HepG2 (cell line): ENCODE results near the gene MLLT11. TPM values are rescaled to one million over a fixed set of nuclear protein-coding genes. Genes with fewer than 3 reads are reported as not detected.

Experiments
- CEBPB ChIP-seq: IDR thresholded peaks from 2 replicates; pipeline ENCODE4 v1.6.1; 2011; ENCODE audit warnings: low read depth, low read length, improper control_type of control experiment, borderline replicate concordance
- ELF4 ChIP-seq: sonication (generic); formaldehyde crosslinking; IDR thresholded peaks from 2 replicates; pipeline ENCODE4 v1.5.0; 2020; ENCODE audit warnings: missing genetic modification reagents, mild to moderate bottlenecking, moderate library complexity, borderline replicate concordance
- KLF16 ChIP-seq, 2 experiments: sonication (generic) in 1 of 2; formaldehyde crosslinking in 1 of 2; IDR thresholded peaks; 2 replicates each; pipeline versions ENCODE4 v1.6.1 to v1.8.0; 2016 to 2023; ENCODE audit warnings: missing genetic modification reagents in 2 of 2, missing compliant biosample characterization in 1 of 2
- NCOA2 ChIP-seq: sonication (generic); formaldehyde crosslinking; IDR thresholded peaks from 2 replicates; pipeline ENCODE4 v1.8.0; 2022; ENCODE audit warnings: inconsistent platforms
- NR2F6 ChIP-seq, 2 experiments: IDR thresholded peaks; 2 replicates each; pipeline ENCODE4 v1.6.1; 2016; ENCODE audit warnings: antibody characterized with exemption in 1 of 2, mild to moderate bottlenecking in 1 of 2
- POLR2A ChIP-seq, 2 experiments: IDR thresholded peaks; 2 replicates each; pipeline ENCODE4 v1.6.1; 2011; ENCODE audit warnings: low read depth in 2 of 2, low read length in 2 of 2, mild to moderate bottlenecking in 1 of 2, moderate library complexity in 1 of 2; ENCODE audit not compliant: insufficient read depth in 1 of 2
- TEF ChIP-seq: sonication (generic); formaldehyde crosslinking; IDR thresholded peaks from 2 replicates; pipeline ENCODE4 v1.5.0; 2020; ENCODE audit warnings: missing genetic modification reagents
- YEATS4 ChIP-seq: sonication (generic); formaldehyde crosslinking; IDR thresholded peaks from 2 replicates; pipeline ENCODE4 v1.4.0; 2020; ENCODE audit warnings: missing genetic modification reagents, borderline replicate concordance
- ZFP36L2 ChIP-seq: sonication (generic); formaldehyde crosslinking; IDR thresholded peaks from 2 replicates; pipeline ENCODE4 v1.4.0; 2020; ENCODE audit warnings: missing genetic modification reagents
- ZIK1 ChIP-seq: sonication (generic); formaldehyde crosslinking; IDR thresholded peaks from 2 replicates; pipeline ENCODE4 v1.5.0; 2020; ENCODE audit warnings: mild to moderate bottlenecking, low read depth, missing genetic modification reagents, borderline replicate concordance
- ZNF20 ChIP-seq: sonication (generic); formaldehyde crosslinking; IDR thresholded peaks from 2 replicates; pipeline ENCODE4 v1.4.0; 2020; ENCODE audit warnings: mild to moderate bottlenecking, moderate library complexity, missing genetic modification reagents
- ZNF205 ChIP-seq: IDR thresholded peaks from 2 replicates; pipeline ENCODE4 v1.6.1; 2018; ENCODE audit warnings: missing biosample characterization, missing genetic modification reagents
- ZNF431 ChIP-seq: sonication (generic); formaldehyde crosslinking; IDR thresholded peaks from 2 replicates; pipeline ENCODE4 v1.9.0; 2022; ENCODE audit warnings: missing genetic modification reagents, low read depth, mild to moderate bottlenecking, borderline replicate concordance
- ZNF530 ChIP-seq: sonication (generic); formaldehyde crosslinking; IDR thresholded peaks from 2 replicates; pipeline ENCODE4 v1.5.0; 2020; ENCODE audit warnings: low read depth, mild to moderate bottlenecking, missing genetic modification reagents
- ZNF782 ChIP-seq: sonication (generic); formaldehyde crosslinking; IDR thresholded peaks from 2 replicates; pipeline ENCODE4 v1.4.0; 2020; ENCODE audit warnings: missing genetic modification reagents, mild to moderate bottlenecking, borderline replicate concordance
- ZNF784 ChIP-seq: sonication (generic); formaldehyde crosslinking; IDR thresholded peaks from 2 replicates; pipeline ENCODE4 v1.5.1; 2020; ENCODE audit warnings: missing genetic modification reagents, mild to moderate bottlenecking, borderline replicate concordance
- ZSCAN5A ChIP-seq: sonication (generic); formaldehyde crosslinking; IDR thresholded peaks from 2 replicates; pipeline ENCODE4 v1.8.0; 2022; ENCODE audit warnings: mild to moderate bottlenecking, missing genetic modification reagents, borderline replicate concordance
- polyA plus RNA-seq, 8 experiments: library from polyadenylated mRNA; depleted of rRNA in 3 of 8; stranded (reverse) in 7 of 8; unstranded in 1 of 8; fragments of >200 nt; fragmentation: Illumina TruSeq in 4 of 8; extraction: Trizol in 4 of 8; gene quantifications; 2 replicates each; pipeline versions ENCODE4 v1.2.1 to v1.2.3, GENCODE V29; 2011 to 2016; ENCODE audit warnings: low read depth in 4 of 8, missing spikeins in 1 of 8, mixed read lengths in 1 of 8; ENCODE audit not compliant: insufficient read depth in 1 of 8
- total RNA-seq, 5 experiments: library from RNA; depleted of rRNA; stranded (reverse); fragments of >200 nt; fragmentation: Illumina TruSeq; extraction: Trizol; gene quantifications; 2 replicates each; pipeline ENCODE4 v1.2.3, GENCODE V29; 2016; ENCODE audit warnings: low read depth in 1 of 5
- TF ChIP-seq, protein P1 (sequence below): sonication (generic); formaldehyde crosslinking; IDR thresholded peaks from 2 replicates; pipeline ENCODE4 v1.4.0; 2020; ENCODE audit warnings: missing genetic modification reagents, borderline replicate concordance
- TF ChIP-seq, protein P2 (sequence below): sonication (generic); formaldehyde crosslinking; IDR thresholded peaks from 2 replicates; pipeline ENCODE4 v1.9.0; 2022; ENCODE audit warnings: low read depth, missing genetic modification reagents

MLLT11 gene
- total and polyA plus RNA-seq, 2 of the 13 experiments (the other 11 are each of a cell fraction or from before 2014, with no cell fraction given), result 0.21 to 0.22 TPM

GRCh38 chr1:151059109-151060006 is 839 bp upstream of the MLLT11 start, which contains the start of gene CDC42SE1 (continued):
- TF ChIP-seq, protein P1, sequence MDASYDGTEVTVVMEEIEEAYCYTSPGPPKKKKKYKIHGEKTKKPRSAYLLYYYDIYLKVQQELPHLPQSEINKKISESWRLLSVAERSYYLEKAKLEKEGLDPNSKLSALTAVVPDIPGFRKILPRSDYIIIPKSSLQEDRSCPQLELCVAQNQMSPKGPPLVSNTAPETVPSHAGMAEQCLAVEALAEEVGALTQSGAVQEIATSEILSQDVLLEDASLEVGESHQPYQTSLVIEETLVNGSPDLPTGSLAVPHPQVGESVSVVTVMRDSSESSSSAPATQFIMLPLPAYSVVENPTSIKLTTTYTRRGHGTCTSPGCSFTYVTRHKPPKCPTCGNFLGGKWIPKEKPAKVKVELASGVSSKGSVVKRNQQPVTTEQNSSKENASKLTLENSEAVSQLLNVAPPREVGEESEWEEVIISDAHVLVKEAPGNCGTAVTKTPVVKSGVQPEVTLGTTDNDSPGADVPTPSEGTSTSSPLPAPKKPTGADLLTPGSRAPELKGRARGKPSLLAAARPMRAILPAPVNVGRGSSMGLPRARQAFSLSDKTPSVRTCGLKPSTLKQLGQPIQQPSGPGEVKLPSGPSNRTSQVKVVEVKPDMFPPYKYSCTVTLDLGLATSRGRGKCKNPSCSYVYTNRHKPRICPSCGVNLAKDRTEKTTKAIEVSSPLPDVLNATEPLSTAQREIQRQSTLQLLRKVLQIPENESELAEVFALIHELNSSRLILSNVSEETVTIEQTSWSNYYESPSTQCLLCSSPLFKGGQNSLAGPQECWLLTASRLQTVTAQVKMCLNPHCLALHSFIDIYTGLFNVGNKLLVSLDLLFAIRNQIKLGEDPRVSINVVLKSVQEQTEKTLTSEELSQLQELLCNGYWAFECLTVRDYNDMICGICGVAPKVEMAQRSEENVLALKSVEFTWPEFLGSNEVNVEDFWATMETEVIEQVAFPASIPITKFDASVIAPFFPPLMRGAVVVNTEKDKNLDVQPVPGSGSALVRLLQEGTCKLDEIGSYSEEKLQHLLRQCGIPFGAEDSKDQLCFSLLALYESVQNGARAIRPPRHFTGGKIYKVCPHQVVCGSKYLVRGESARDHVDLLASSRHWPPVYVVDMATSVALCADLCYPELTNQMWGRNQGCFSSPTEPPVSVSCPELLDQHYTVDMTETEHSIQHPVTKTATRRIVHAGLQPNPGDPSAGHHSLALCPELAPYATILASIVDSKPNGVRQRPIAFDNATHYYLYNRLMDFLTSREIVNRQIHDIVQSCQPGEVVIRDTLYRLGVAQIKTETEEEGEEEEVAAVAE (CRISPR knock-in tag), result no peak
- TF ChIP-seq ZNF205 (CRISPR knock-in tag) (no peak), POLR2A (IDR thresholded peaks at IDR 0.05; ENCODE audit: insufficient read depth in 1 of 2, low read depth in 2 of 2, low read length in 2 of 2) (peak; percentile 38 to 77; a peak in 3 of 4 replicates), CEBPB (peak; percentile 95), YEATS4 (CRISPR knock-in tag) (peak; percentile 66; the same call in 1 of the 2 replicates), TEF (CRISPR knock-in tag) (no peak), ZNF782 (no peak), ZNF20 (CRISPR knock-in tag) (no peak), KLF16 (CRISPR knock-in tag; IDR thresholded peaks at IDR 0.05) (peak in 1 of 2 experiments; percentile 72; a peak in 1 of 4 replicates), ZFP36L2 (CRISPR knock-in tag) (no peak), ZSCAN5A (CRISPR knock-in tag) (no peak), NCOA2 (CRISPR knock-in tag) (peak; percentile 41; the same call in 1 of the 2 replicates), ZNF530 (CRISPR knock-in tag) (no peak), NR2F6 (IDR thresholded peaks at IDR 0.05) (no peak), NR2F6 (CRISPR knock-in tag; IDR thresholded peaks at IDR 0.05) (peak; percentile 50; the same call in 1 of the 2 replicates), ELF4 (CRISPR knock-in tag) (0 out of 2 replicates have a peak, but pooled peaks have one; percentile 64), ZIK1 (CRISPR knock-in tag) (no peak), ZNF784 (CRISPR knock-in tag) (peak; percentile 62; the same call in 1 of the 2 replicates), ZNF431 (CRISPR knock-in tag) (no peak)
- TF ChIP-seq, protein P2, sequence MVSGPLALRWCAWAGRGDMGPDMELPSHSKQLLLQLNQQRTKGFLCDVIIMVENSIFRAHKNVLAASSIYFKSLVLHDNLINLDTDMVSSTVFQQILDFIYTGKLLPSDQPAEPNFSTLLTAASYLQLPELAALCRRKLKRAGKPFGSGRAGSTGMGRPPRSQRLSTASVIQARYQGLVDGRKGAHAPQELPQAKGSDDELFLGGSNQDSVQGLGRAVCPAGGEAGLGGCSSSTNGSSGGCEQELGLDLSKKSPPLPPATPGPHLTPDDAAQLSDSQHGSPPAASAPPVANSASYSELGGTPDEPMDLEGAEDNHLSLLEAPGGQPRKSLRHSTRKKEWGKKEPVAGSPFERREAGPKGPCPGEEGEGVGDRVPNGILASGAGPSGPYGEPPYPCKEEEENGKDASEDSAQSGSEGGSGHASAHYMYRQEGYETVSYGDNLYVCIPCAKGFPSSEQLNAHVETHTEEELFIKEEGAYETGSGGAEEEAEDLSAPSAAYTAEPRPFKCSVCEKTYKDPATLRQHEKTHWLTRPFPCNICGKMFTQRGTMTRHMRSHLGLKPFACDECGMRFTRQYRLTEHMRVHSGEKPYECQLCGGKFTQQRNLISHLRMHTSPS (CRISPR knock-in tag), result no peak
